Thymus (tissue), 11 donors: ENCODE results near the gene ZFP90. TPM values are rescaled to one million over a fixed set of nuclear protein-coding genes. Genes with fewer than 3 reads are reported as not detected.

Experiments used
- DNase-seq, 9 donors: peaks; one replicate each; pipeline ENCODE4 v3.0.0-alpha.2; 2013; ENCODE audit warnings: low spot score in 9 of 9, low read depth in 6 of 9, missing footprints in 1 of 9
- H3K27ac ChIP-seq, 2 donors: one replicate each; pipeline ENCODE4 v1.5.1; 2013; ENCODE audit warnings: control low read depth in 1 of 2, low read depth in 1 of 2, low read length in 1 of 2, mild to moderate bottlenecking in 1 of 2, moderate library complexity in 1 of 2
- H3K27me3 ChIP-seq, 2 donors: one replicate each; pipeline ENCODE4 v1.5.1; 2013; ENCODE audit warnings: low read length in 1 of 2; ENCODE audit not compliant: control insufficient read depth in 2 of 2, insufficient read depth in 1 of 2
- H3K36me3 ChIP-seq, 2 donors: one replicate each; pipeline ENCODE4 v1.5.1; 2013; ENCODE audit warnings: low read length in 1 of 2, mild to moderate bottlenecking in 1 of 2, moderate library complexity in 1 of 2; ENCODE audit not compliant: control insufficient read depth in 2 of 2, insufficient read depth in 2 of 2
- H3K4me1 ChIP-seq, 2 donors: one replicate each; pipeline ENCODE4 v1.5.1; 2013; ENCODE audit warnings: low read length in 2 of 2; ENCODE audit not compliant: control insufficient read depth in 2 of 2, insufficient read depth in 2 of 2
- H3K4me3 ChIP-seq, 2 donors: one replicate each; pipeline ENCODE4 v1.5.1; 2013; ENCODE audit warnings: low read length in 2 of 2, control low read depth in 1 of 2, mild to moderate bottlenecking in 1 of 2
- H3K9me3 ChIP-seq, 2 donors: one replicate each; pipeline ENCODE4 v1.5.1; 2013; ENCODE audit warnings: low read length in 1 of 2, mild to moderate bottlenecking in 1 of 2; ENCODE audit not compliant: control insufficient read depth in 2 of 2, insufficient read depth in 1 of 2
- WGBS: extraction: QIAGEN DNeasy Blood & Tissue Kit; methylation state at CpG from one replicate; pipeline ENCODE4 v1.1.7; 2013; 5-methylcytosine and 5-hydroxymethylcytosine counted together
- polyA plus RNA-seq: library from polyadenylated mRNA; stranded (reverse); fragments of 200-250 nt; gene quantifications from one replicate; pipeline ENCODE4 v1.2.3, GENCODE V29; 2013
- total RNA-seq: library from RNA; stranded (reverse); fragments of 120-200 nt; gene quantifications from one replicate; pipeline ENCODE4 v1.2.4, GENCODE V29; 2013
- donor health status: healthy.

ZFP90 gene
- total and polyA plus RNA-seq, 2 donors, result 13.8 to 17.9 TPM

- peaks cover 0 to 3% of the 10 kb centered on the region in 2 donors for H3K27me3 ChIP-seq
- WGBS, result 97% methylated on average over 5 of the region's 5 CpGs
- no peak overlapping the region for H3K4me3 ChIP-seq
- DNase-seq, result peak in 2 of 9 donors; percentile 21 to 40
- H3K4me1 ChIP-seq, result peaks cover 0 to 7% of the 10 kb centered on the region in 2 donors
- no peak overlapping the region for H3K27ac ChIP-seq
- H3K36me3 ChIP-seq, result no peaks in the 10 kb centered on the region
- H3K9me3 ChIP-seq, result no peaks in the 10 kb centered on the region
Measured at GRCh38 chr16:68592466-68593337, 53.6 kb downstream of the ZFP90 start.

- DNase-seq, result no peak
Measured at GRCh38 chr16:68596266-68596665, 57.2 kb downstream of the ZFP90 start.

GRCh38 chr16:68599586-68599985 lies 60.5 kb downstream of the ZFP90 start:
- H3K9me3 ChIP-seq, result no peaks in the 10 kb centered on the region
- no peaks in the 10 kb centered on the region for H3K27me3 ChIP-seq
- 95% methylated on average over 1 of the region's 1 CpG for WGBS
- H3K4me1 ChIP-seq, result no peaks in the 10 kb centered on the region
- no peak overlapping the region for H3K4me3 ChIP-seq
- DNase-seq, result no peak
- no peaks in the 10 kb centered on the region for H3K36me3 ChIP-seq
- H3K27ac ChIP-seq, result no peak overlapping the region

More at GRCh38 chr16:68596266-68596665, 57.2 kb downstream of the ZFP90 start:
- no peaks in the 10 kb centered on the region for H3K36me3 ChIP-seq
- 98% methylated on average over 6 of the region's 6 CpGs for whole genome bisulfite sequencing
- no peak overlapping the region for H3K27ac ChIP-seq
- H3K9me3 ChIP-seq, result no peaks in the 10 kb centered on the region
- H3K4me3 ChIP-seq, result no peak overlapping the region
- H3K27me3 ChIP-seq, result no peaks in the 10 kb centered on the region
- no peaks in the 10 kb centered on the region for H3K4me1 ChIP-seq

GRCh38 chr16:68605746-68606145 lies 66.7 kb downstream of the ZFP90 start:
- no peaks in the 10 kb centered on the region for H3K27me3 ChIP-seq
- DNase-seq, result no peak
- H3K4me1 ChIP-seq, result no peaks in the 10 kb centered on the region
- no peak overlapping the region for H3K4me3 ChIP-seq
- 90% methylated on average over 5 of the region's 5 CpGs for WGBS
- H3K27ac ChIP-seq, result no peak overlapping the region
- peaks cover 0 to 4% of the 10 kb centered on the region in 2 donors for H3K9me3 ChIP-seq
- H3K36me3 ChIP-seq, result no peaks in the 10 kb centered on the region

- Histone ChIP-seq H3K9me3 (peaks cover 0 to 4% of the 10 kb centered on the region in 2 donors), H3K4me1 (no peaks in the 10 kb centered on the region)
Measured at GRCh38 chr16:68607443-68607842, 68.4 kb downstream of the ZFP90 start.

GRCh38 chr16:68608330-68608729 lies 69.2 kb downstream of the ZFP90 start:
- Histone ChIP-seq H3K36me3 (no peaks in the 10 kb centered on the region), H3K4me3 (no peak overlapping the region), H3K27me3 (no peaks in the 10 kb centered on the region), H3K9me3 (peaks cover 0 to 4% of the 10 kb centered on the region in 2 donors), H3K4me1 (no peaks in the 10 kb centered on the region), H3K27ac (no peak overlapping the region)
- WGBS, result 99% methylated on average over 2 of the region's 2 CpGs
- DNase-seq, result no peak

More at GRCh38 chr16:68607443-68607842, 68.4 kb downstream of the ZFP90 start:
- no peak overlapping the region for H3K4me3 ChIP-seq
- over 99% methylated on average over 7 of the region's 7 CpGs for WGBS
- DNase-seq, result no peak
- no peaks in the 10 kb centered on the region for H3K36me3 ChIP-seq
- H3K27ac ChIP-seq, result no peak overlapping the region
- H3K27me3 ChIP-seq, result no peaks in the 10 kb centered on the region

- 96% methylated on average over 3 of the region's 3 CpGs for WGBS
- no peak for DNase-seq
- H3K4me3 ChIP-seq, result no peak overlapping the region
- no peaks in the 10 kb centered on the region for H3K27me3 ChIP-seq
- H3K9me3 ChIP-seq, result no peaks in the 10 kb centered on the region
- no peak overlapping the region for H3K27ac ChIP-seq
- no peaks in the 10 kb centered on the region for H3K36me3 ChIP-seq
- no peaks in the 10 kb centered on the region for H3K4me1 ChIP-seq
Measured at GRCh38 chr16:68612996-68613395, 73.9 kb downstream of the ZFP90 start.

- no peaks in the 10 kb centered on the region for H3K9me3 ChIP-seq
- no peak overlapping the region for H3K27ac ChIP-seq
- no peak overlapping the region for H3K4me3 ChIP-seq
- WGBS, result 94% methylated on average over 7 of the region's 7 CpGs
- H3K36me3 ChIP-seq, result no peaks in the 10 kb centered on the region
- no peaks in the 10 kb centered on the region for H3K27me3 ChIP-seq
- H3K4me1 ChIP-seq, result no peaks in the 10 kb centered on the region
- no peak for DNase-seq
Measured at GRCh38 chr16:68617734-68618133, 78.6 kb downstream of the ZFP90 start.
